MM.1S (cell line): ENCODE data around the gene B4GALT6.

Experiments used
- EZH2phosphoT487 ChIP-seq: fragments of 300-600 bp; sonication (generic); IDR thresholded peaks from 2 replicates; pipeline ENCODE4 v1.6.1; 2018; ENCODE audit warnings: antibody characterized with exemption, low read length
- TF ChIP-seq, protein P1 (sequence below): fragments of 300-600 bp; sonication (generic); IDR thresholded peaks from 2 replicates; pipeline ENCODE4 v1.5.1; 2016; ENCODE audit warnings: antibody characterized with exemption, low read length, mixed read lengths

DNA sequence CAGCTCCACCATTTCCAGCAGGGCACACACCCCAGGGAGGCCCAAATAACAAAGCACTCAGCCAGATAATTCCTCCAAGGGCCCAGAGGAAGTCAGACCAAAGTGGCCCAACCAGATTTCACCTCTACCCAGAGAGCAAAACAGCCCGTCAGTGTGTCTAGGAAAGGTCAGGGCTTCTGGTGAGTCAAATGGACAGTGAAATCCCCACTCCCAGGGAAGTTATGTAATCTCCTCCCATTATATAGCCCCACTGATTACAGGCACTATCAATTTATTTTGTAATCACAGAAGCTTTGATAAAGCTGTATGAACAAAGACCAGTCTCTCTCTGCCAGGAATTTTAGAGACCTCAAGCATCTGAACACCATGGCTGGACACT is 4.0 kb downstream of the B4GALT6 start:
- TF ChIP-seq, protein P1, sequence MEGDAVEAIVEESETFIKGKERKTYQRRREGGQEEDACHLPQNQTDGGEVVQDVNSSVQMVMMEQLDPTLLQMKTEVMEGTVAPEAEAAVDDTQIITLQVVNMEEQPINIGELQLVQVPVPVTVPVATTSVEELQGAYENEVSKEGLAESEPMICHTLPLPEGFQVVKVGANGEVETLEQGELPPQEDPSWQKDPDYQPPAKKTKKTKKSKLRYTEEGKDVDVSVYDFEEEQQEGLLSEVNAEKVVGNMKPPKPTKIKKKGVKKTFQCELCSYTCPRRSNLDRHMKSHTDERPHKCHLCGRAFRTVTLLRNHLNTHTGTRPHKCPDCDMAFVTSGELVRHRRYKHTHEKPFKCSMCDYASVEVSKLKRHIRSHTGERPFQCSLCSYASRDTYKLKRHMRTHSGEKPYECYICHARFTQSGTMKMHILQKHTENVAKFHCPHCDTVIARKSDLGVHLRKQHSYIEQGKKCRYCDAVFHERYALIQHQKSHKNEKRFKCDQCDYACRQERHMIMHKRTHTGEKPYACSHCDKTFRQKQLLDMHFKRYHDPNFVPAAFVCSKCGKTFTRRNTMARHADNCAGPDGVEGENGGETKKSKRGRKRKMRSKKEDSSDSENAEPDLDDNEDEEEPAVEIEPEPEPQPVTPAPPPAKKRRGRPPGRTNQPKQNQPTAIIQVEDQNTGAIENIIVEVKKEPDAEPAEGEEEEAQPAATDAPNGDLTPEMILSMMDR, result no peak
- TF ChIP-seq EZH2phosphoT487, result no peak
